ENCODE measurements around the gene UNC13D.

- no peak for TF ChIP-seq CTCF (IDR thresholded peaks at IDR 0.05; ENCODE audit: poor library complexity, severe bottlenecking)
- no peak for TF ChIP-seq TAF1 (IDR thresholded peaks at IDR 0.05; ENCODE audit: low read depth)
- TF ChIP-seq SMC3 (conservative IDR thresholded peaks at IDR 0.05; ENCODE audit: poor library complexity) = no peak
Measured at GRCh38 chr17:75826561-75827307, 17.5 kb downstream of the UNC13D start.
